OCI-LY1 (cell line): ENCODE data around the gene DENND5A.

Source experiments
- H2AFZ ChIP-seq: fragments of 200-600 bp; sonication (generic), shearing (Covaris generic); 2 replicates; pipeline ENCODE4 v1.6.0; 2014; ENCODE audit warnings: antibody characterized with exemption, mild to moderate bottlenecking, low read length
- H3F3A ChIP-seq: fragments of 200-600 bp; sonication (generic), shearing (Covaris generic); 2 replicates; pipeline ENCODE4 v1.6.0; 2014; ENCODE audit warnings: mild to moderate bottlenecking, antibody characterized with exemption, low read length, moderate library complexity; ENCODE audit not compliant: insufficient read depth
- H3K27ac ChIP-seq: fragments of 200-600 bp; sonication (generic); 2 replicates; pipeline ENCODE4 v1.5.1; 2014; ENCODE audit warnings: low read length, mixed run types, mild to moderate bottlenecking, low read depth; ENCODE audit not compliant: poor library complexity, severe bottlenecking
- H3K27me3 ChIP-seq: fragments of 200-600 bp; sonication (generic); 2 replicates; pipeline ENCODE4 v1.6.0; 2014; ENCODE audit warnings: antibody characterized with exemption, mild to moderate bottlenecking, low read length, moderate library complexity; ENCODE audit not compliant: insufficient read depth
- H3K36me3 ChIP-seq: fragments of 200-600 bp; sonication (generic); 2 replicates; pipeline ENCODE4 v1.6.1; 2014; ENCODE audit warnings: mild to moderate bottlenecking, antibody characterized with exemption, low read length, moderate library complexity, mixed read lengths; ENCODE audit not compliant: insufficient read depth
- H3K4me1 ChIP-seq: fragments of 200-600 bp; sonication (generic); 2 replicates; pipeline ENCODE4 v1.5.1; 2014; ENCODE audit warnings: mild to moderate bottlenecking, low read length, moderate library complexity; ENCODE audit not compliant: insufficient read depth, severe bottlenecking
- H3K4me2 ChIP-seq: fragments of 200-600 bp; sonication (generic), shearing (Covaris generic); 2 replicates; pipeline ENCODE4 v1.6.1; 2014; ENCODE audit warnings: low read length
- H3K4me3 ChIP-seq: fragments of 200-600 bp; sonication (generic); 2 replicates; pipeline ENCODE4 v1.5.1; 2014; ENCODE audit warnings: low read length, low read depth, mild to moderate bottlenecking, mixed read lengths; ENCODE audit not compliant: poor library complexity, severe bottlenecking
- H3K79me2 ChIP-seq: fragments of 200-600 bp; shearing (Covaris generic); 2 replicates; pipeline ENCODE4 v1.6.1; 2016; ENCODE audit warnings: mixed run types, low read length, mixed read lengths; ENCODE audit not compliant: insufficient read depth
- H3K9ac ChIP-seq: fragments of 200-600 bp; sonication (generic), shearing (Covaris generic); 2 replicates; pipeline ENCODE4 v1.6.1; 2014; ENCODE audit warnings: mild to moderate bottlenecking, low read length, mixed read lengths
- H3K9me2 ChIP-seq: fragments of 200-600 bp; sonication (generic), shearing (Covaris generic); 2 replicates; pipeline ENCODE4 v1.6.1; 2014; ENCODE audit warnings: low read depth, mild to moderate bottlenecking, low read length, mixed read lengths
- H3K9me3 ChIP-seq: fragments of 200-600 bp; shearing (Covaris generic); 2 replicates; pipeline ENCODE4 v1.6.1; 2014; ENCODE audit warnings: low read length, mixed read lengths
- H4K20me1 ChIP-seq: fragments of 200-600 bp; sonication (generic), shearing (Covaris generic); 2 replicates; pipeline ENCODE4 v1.6.0; 2016; ENCODE audit warnings: mild to moderate bottlenecking, low read length; ENCODE audit not compliant: insufficient read depth
- CTCF ChIP-seq: fragments of 200-600 bp; sonication (generic), shearing (Covaris generic); IDR thresholded peaks from 2 replicates; pipeline ENCODE4 v1.5.1; 2017; ENCODE audit warnings: mild to moderate bottlenecking, antibody characterized with exemption, low read length, moderate library complexity, mixed read lengths
- EZH2 ChIP-seq: fragments of 200-600 bp; sonication (generic), shearing (Covaris generic); IDR thresholded peaks from 2 replicates; pipeline ENCODE4 v1.8.0; 2017; ENCODE audit warnings: borderline replicate concordance, mixed run types, mild to moderate bottlenecking, antibody characterized with exemption, low read length, moderate library complexity, mixed read lengths

The DENND5A gene

GRCh38 chr11:9265211-9266131 lies at the start of gene DENND5A:
Gene DENND5A, minus strand, starts transcription at chr11:9265350. Its CDS starts 281 bp downstream, at chr11:9265069.
- H3K27ac ChIP-seq: no peak within 1 kb of the TSS
- no peaks in the 10 kb centered on the region for H3K27me3 ChIP-seq
- no peaks in the 10 kb centered on the region for H3K36me3 ChIP-seq
- H2AFZ ChIP-seq: no peak within 1 kb of the TSS
- peaks cover 21% of the 10 kb centered on the region for H3K4me1 ChIP-seq
- peak within 1 kb of the TSS; percentile 85 for H3K4me2 ChIP-seq
- H3F3A ChIP-seq: no peaks in the 10 kb centered on the region
- H3K79me2 ChIP-seq: no peaks in the 10 kb centered on the region
- H3K9me3 ChIP-seq: no peaks in the 10 kb centered on the region
- H4K20me1 ChIP-seq: no peaks in the 10 kb centered on the region
- H3K4me3 ChIP-seq: peak within 1 kb of the TSS; percentile 82
- H3K9ac ChIP-seq: peak within 1 kb of the TSS; percentile 60; the same call in 1 of the 2 replicates
- no peak for TF ChIP-seq EZH2
- TF ChIP-seq CTCF: no peak
- no peaks in the 10 kb centered on the region for H3K9me2 ChIP-seq

- Histone ChIP-seq H3K9me2 (no peaks in the 10 kb centered on the region), H3K9ac (peak within 1 kb of the TSS; percentile 94), H3K4me1 (peaks cover 51% of the 10 kb centered on the region), H3F3A (no peaks in the 10 kb centered on the region), H3K9me3 (no peaks in the 10 kb centered on the region), H4K20me1 (no peaks in the 10 kb centered on the region), H3K27me3 (no peaks in the 10 kb centered on the region), H3K79me2 (peaks cover 41% of the 10 kb centered on the region), H3K36me3 (peaks cover 7% of the 10 kb centered on the region; the same call in 1 of the 2 replicates), H3K4me2 (peak within 1 kb of the TSS; percentile 93), H3K4me3 (peak within 1 kb of the TSS; percentile 87), H3K27ac (peak within 1 kb of the TSS; percentile 83), H2AFZ (no peak within 1 kb of the TSS; the same call in 1 of the 2 replicates)
- TF ChIP-seq EZH2: no peak
- TF ChIP-seq CTCF: peak; percentile 8; the same call in 1 of the 2 replicates
These were observed 49.3 kb upstream of the DENND5A start, which contains the start of gene TMEM41B for GRCh38 chr11:9314291-9315077. Gene TMEM41B, minus strand, starts transcription at chr11:9314593. Its CDS starts 152 bp downstream, at chr11:9314441.

GRCh38 chr11:9313648-9314290 lies 48.6 kb upstream of the DENND5A start:
- H3K79me2 ChIP-seq: peaks cover 48% of the 10 kb centered on the region
- peaks cover 44% of the 10 kb centered on the region for H3K4me1 ChIP-seq
- H3K36me3 ChIP-seq: peaks cover 9% of the 10 kb centered on the region; the same call in 1 of the 2 replicates
- no peaks in the 10 kb centered on the region for H3K9me3 ChIP-seq
- H3K9ac ChIP-seq: peak overlapping the region; percentile 94
- H2AFZ ChIP-seq: no peak overlapping the region
- no peaks in the 10 kb centered on the region for H3K9me2 ChIP-seq
- peak overlapping the region; percentile 93 for H3K4me2 ChIP-seq
- no peaks in the 10 kb centered on the region for H3F3A ChIP-seq
- H4K20me1 ChIP-seq: no peaks in the 10 kb centered on the region
- peak overlapping the region; percentile 87 for H3K4me3 ChIP-seq
- peak overlapping the region; percentile 72 for H3K27ac ChIP-seq
- H3K27me3 ChIP-seq: no peaks in the 10 kb centered on the region
- TF ChIP-seq CTCF (no peak), EZH2 (no peak)
